ENCODE results near the gene BCAS1.

DNA sequence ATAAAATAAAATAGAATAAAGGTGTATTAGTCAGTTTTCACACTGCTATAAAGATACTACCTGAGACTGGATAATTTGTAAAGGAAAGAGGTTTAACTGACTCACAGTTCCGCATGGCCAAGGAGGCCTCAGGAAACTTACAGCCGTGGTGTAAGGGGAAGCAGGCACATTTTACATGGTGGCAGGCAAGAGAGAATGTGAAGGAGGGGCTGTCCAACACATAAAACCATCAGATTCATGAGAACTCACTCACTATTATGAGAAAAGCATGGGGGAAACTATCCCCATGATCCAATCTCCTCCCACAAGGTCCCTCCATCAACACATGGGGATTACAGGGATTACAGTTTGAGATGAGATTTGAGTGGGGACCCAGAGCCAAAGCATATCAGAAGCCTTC, 41.1 kb upstream of the BCAS1 start:
- TF ChIP-seq POLR2A (IDR thresholded peaks at IDR 0.05), result no peak
- TF ChIP-seq, protein P1, sequence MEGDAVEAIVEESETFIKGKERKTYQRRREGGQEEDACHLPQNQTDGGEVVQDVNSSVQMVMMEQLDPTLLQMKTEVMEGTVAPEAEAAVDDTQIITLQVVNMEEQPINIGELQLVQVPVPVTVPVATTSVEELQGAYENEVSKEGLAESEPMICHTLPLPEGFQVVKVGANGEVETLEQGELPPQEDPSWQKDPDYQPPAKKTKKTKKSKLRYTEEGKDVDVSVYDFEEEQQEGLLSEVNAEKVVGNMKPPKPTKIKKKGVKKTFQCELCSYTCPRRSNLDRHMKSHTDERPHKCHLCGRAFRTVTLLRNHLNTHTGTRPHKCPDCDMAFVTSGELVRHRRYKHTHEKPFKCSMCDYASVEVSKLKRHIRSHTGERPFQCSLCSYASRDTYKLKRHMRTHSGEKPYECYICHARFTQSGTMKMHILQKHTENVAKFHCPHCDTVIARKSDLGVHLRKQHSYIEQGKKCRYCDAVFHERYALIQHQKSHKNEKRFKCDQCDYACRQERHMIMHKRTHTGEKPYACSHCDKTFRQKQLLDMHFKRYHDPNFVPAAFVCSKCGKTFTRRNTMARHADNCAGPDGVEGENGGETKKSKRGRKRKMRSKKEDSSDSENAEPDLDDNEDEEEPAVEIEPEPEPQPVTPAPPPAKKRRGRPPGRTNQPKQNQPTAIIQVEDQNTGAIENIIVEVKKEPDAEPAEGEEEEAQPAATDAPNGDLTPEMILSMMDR (IDR thresholded peaks at IDR 0.05), result no peak

Data from right lobe of liver (tissue), 4 donors.